SK-N-SH treated with all-trans-retinoic acid at 6 μM for 48 hours (cell line): Measurements from ENCODE around the gene CHAF1A.

ENCODE experiments used
- CREB5 ChIP-seq: fragments of 250-450 bp; sonication (Bioruptor Pico); IDR thresholded peaks from 2 replicates; pipeline ENCODE4 v1.5.1; 2020; ENCODE audit warnings: low read depth, mild to moderate bottlenecking, moderate library complexity
- CSDC2 ChIP-seq: fragments of 250-450 bp; sonication (Bioruptor Pico); IDR thresholded peaks from 2 replicates; pipeline ENCODE4 v1.5.0; 2020; ENCODE audit warnings: mild to moderate bottlenecking, moderate library complexity
- CSRNP3 ChIP-seq: fragments of 250-450 bp; sonication (Bioruptor Pico); IDR thresholded peaks from 2 replicates; pipeline ENCODE4 v1.5.1; 2021; ENCODE audit warnings: mild to moderate bottlenecking, moderate library complexity
- ESRRG ChIP-seq: fragments of 250-450 bp; sonication (Bioruptor Pico); IDR thresholded peaks from 2 replicates; pipeline ENCODE4 v1.6.1; 2021; ENCODE audit warnings: mild to moderate bottlenecking
- GLIS3 ChIP-seq: fragments of 250-450 bp; sonication (Bioruptor Pico); IDR thresholded peaks from 2 replicates; pipeline ENCODE4 v1.5.0; 2020; ENCODE audit warnings: mild to moderate bottlenecking, moderate library complexity
- ISL1 ChIP-seq: fragments of 250-450 bp; sonication (Bioruptor Pico); IDR thresholded peaks from 2 replicates; pipeline ENCODE4 v2.1.2; 2022; ENCODE audit warnings: mild to moderate bottlenecking, moderate library complexity
- PPARA ChIP-seq: fragments of 250-450 bp; sonication (Bioruptor Pico); IDR thresholded peaks from 2 replicates; pipeline ENCODE4 v1.5.0; 2020; ENCODE audit warnings: mild to moderate bottlenecking, borderline replicate concordance
- SNAI2 ChIP-seq: fragments of 250-450 bp; sonication (Bioruptor Pico); IDR thresholded peaks from 2 replicates; pipeline ENCODE4 v1.5.0; 2020; ENCODE audit warnings: mild to moderate bottlenecking, moderate library complexity
- ZC3H10 ChIP-seq: fragments of 250-450 bp; sonication (Bioruptor Pico); IDR thresholded peaks from 2 replicates; pipeline ENCODE4 v1.5.1; 2021; ENCODE audit warnings: mild to moderate bottlenecking, moderate library complexity
- TF ChIP-seq, protein P1 (sequence below): fragments of 250-450 bp; sonication (Bioruptor Pico); IDR thresholded peaks from 2 replicates; pipeline ENCODE4 v1.8.0; 2020; ENCODE audit warnings: mild to moderate bottlenecking, moderate library complexity, borderline replicate concordance

- TF ChIP-seq SNAI2 (CRISPR knock-in tag) = no peak
- no peak for TF ChIP-seq ISL1 (CRISPR knock-in tag)
- TF ChIP-seq PPARA = no peak
- TF ChIP-seq, protein P1, sequence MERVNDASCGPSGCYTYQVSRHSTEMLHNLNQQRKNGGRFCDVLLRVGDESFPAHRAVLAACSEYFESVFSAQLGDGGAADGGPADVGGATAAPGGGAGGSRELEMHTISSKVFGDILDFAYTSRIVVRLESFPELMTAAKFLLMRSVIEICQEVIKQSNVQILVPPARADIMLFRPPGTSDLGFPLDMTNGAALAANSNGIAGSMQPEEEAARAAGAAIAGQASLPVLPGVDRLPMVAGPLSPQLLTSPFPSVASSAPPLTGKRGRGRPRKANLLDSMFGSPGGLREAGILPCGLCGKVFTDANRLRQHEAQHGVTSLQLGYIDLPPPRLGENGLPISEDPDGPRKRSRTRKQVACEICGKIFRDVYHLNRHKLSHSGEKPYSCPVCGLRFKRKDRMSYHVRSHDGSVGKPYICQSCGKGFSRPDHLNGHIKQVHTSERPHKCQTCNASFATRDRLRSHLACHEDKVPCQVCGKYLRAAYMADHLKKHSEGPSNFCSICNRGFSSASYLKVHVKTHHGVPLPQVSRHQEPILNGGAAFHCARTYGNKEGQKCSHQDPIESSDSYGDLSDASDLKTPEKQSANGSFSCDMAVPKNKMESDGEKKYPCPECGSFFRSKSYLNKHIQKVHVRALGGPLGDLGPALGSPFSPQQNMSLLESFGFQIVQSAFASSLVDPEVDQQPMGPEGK (CRISPR knock-in tag) = no peak
- no peak for TF ChIP-seq ESRRG (CRISPR knock-in tag)
- TF ChIP-seq CSRNP3 (CRISPR knock-in tag) = no peak
- no peak for TF ChIP-seq CSDC2 (CRISPR knock-in tag)
- no peak for TF ChIP-seq CREB5
- no peak for TF ChIP-seq GLIS3 (CRISPR knock-in tag)
- TF ChIP-seq ZC3H10 (CRISPR knock-in tag) = no peak
Observed at GRCh38 chr19:4354282-4354681, 48.2 kb upstream of the CHAF1A start.
